Melanocyte of skin (primary cell): ENCODE measurements around the gene SMYD1. TPM values are rescaled to one million over a fixed set of nuclear protein-coding genes. Genes with fewer than 3 reads are reported as not detected.

ENCODE experiments used
- small RNA-seq, 2 donors: library from RNA; depleted of rRNA; stranded (forward); fragments of <200 nt; gene quantifications; one replicate each; pipeline ENCODE3, GENCODE V24; 2012
- total RNA-seq, 2 donors: library from RNA; depleted of rRNA; stranded (reverse); fragments of >200 nt; gene quantifications; 2 replicates each; pipeline ENCODE4 v1.2.3, GENCODE V29; 2012

Gene SMYD1
- 1 to 10 TPM in 1 of 2 donors, not detected in 1; 1.0 TPM for total RNA-seq

GRCh38 chr2:88067598-88067997 is at the start of gene SMYD1:
SMYD1 (plus strand) TSS chr2:88067825; CDS start chr2:88067865, 40 bp downstream.

GRCh38 chr2:88055371-88056128 is 12.1 kb upstream of the SMYD1 start, which contains the start of gene KRCC1:
KRCC1 (minus strand) TSS chr2:88055783; CDS start chr2:88028563, 27,220 bp downstream.

GRCh38 chr2:88127888-88128653 is 60.4 kb downstream of the SMYD1 start, which contains the start of gene FABP1:
FABP1 (minus strand) TSS chr2:88128062; CDS start chr2:88128017, 45 bp downstream.

Small RNAs within 50 kb of the gene (small RNA-seq; reads per million reads assigned to genes)
- gene MIR4780: 0.23 to 1.0 reads per million in 2 donors

Other genes with a start within 250 kb of the SMYD1 start
- not detected for gene RGPD2, start 242.0 kb upstream of the SMYD1 start, total RNA-seq
- under 1 TPM in 1 of 2 donors, not detected in 1; under 0.01 TPM for gene RNU2-63P, start 51.3 kb upstream of the SMYD1 start, total RNA-seq
- gene KRCC1, start 12.0 kb upstream of the SMYD1 start, total RNA-seq: 10 to 100 TPM; 13.7 to 23.7 TPM
- not detected for gene FABP1, start 60.2 kb downstream of the SMYD1 start, total RNA-seq
- gene THNSL2, start 102.5 kb downstream of the SMYD1 start, total RNA-seq: 10 to 100 TPM; 10.3 to 18.9 TPM